HepG2 (cell line): ENCODE results near the gene IRF5. TPM values are rescaled to one million over a fixed set of nuclear protein-coding genes. Genes with fewer than 3 reads are reported as not detected.
A peak's percentile ranks its signal among the peaks of the same experiment; 100 is the strongest.

Experiments used
- ATAC-seq: fragments of 200-7000 bp; cut with Tn5 transposase; 3 replicates; pipeline ENCODE4 v1.9.1; 2020; ENCODE audit warnings: mild to moderate bottlenecking, moderate library complexity
- BruUV-seq: library from RNA; stranded (reverse); fragments of 400-500 nt; replicated peaks from 2 replicates; lab custom pipeline; 2021; lab: Mats Ljungman, UMichigan
- CTCF ChIA-PET: fragments of 300-600 bp; formaldehyde crosslinking; extraction: SDS; loops from one replicate; lab custom pipeline; 2021; ENCODE audit warnings: low total read pairs, inconsistent platforms, low intra/inter-chr PET ratio; lab: Yijun Ruan, JAX
- POLR2A ChIA-PET: fragments of 350-600 bp; sonication (Branson Sonifier 250); formaldehyde crosslinking; loops from one replicate; lab custom pipeline; 2020; ENCODE audit warnings: antibody characterized with exemption, inconsistent platforms; lab: Yijun Ruan, JAX
- DNase-seq: peaks from one replicate; pipeline ENCODE4 v3.0.0-alpha.2; 2015; ENCODE audit warnings: low spot score
- FAIRE-seq: peaks from 3 replicates; lab custom pipeline; 2011; peaks lifted over from hg19 to GRCh38; lab: Jason Lieb, UNC
- H2AFZ ChIP-seq: one replicate; pipeline ENCODE4 v1.6.1; 2011; ENCODE audit warnings: low read length, inconsistent platforms
- H3K27ac ChIP-seq: fragments of 300-600 bp; 3 replicates; pipeline ENCODE4 v1.8.0; 2011; ENCODE audit warnings: mixed run types, mild to moderate bottlenecking, mixed read lengths, low read length, inconsistent platforms; ENCODE audit not compliant: insufficient read depth; ENCODE audit errors: extremely low read length
- H3K27me3 ChIP-seq, 2 experiments: fragments of 200-600 bp in 1 of 2; 2 replicates in 1 of 2; 3 replicates in 1 of 2; pipeline versions ENCODE4 v1.6.0 to v1.8.0; 2011; ENCODE audit warnings: low read length in 2 of 2, mild to moderate bottlenecking in 2 of 2, moderate library complexity in 2 of 2, inconsistent platforms in 1 of 2; ENCODE audit not compliant: insufficient read depth in 2 of 2, control insufficient read depth in 1 of 2
- H3K36me3 ChIP-seq, 2 experiments: fragments of 200-600 bp in 1 of 2; replicated peaks in 1 of 2; 2 replicates in 1 of 2; 3 replicates in 1 of 2; pipeline versions ENCODE4 v1.5.1 to v1.8.0; 2011; ENCODE audit warnings: low read length in 2 of 2, inconsistent platforms in 1 of 2; ENCODE audit not compliant: insufficient read depth in 2 of 2, control insufficient read depth in 1 of 2
- H3K4me1 ChIP-seq: 2 replicates; pipeline ENCODE4 v1.5.1; 2012; ENCODE audit warnings: low read length, inconsistent platforms; ENCODE audit not compliant: insufficient read depth
- H3K4me2 ChIP-seq: 2 replicates; pipeline ENCODE4 v1.6.0; 2011; ENCODE audit warnings: low read depth, low read length, inconsistent platforms
- H3K4me3 ChIP-seq, 3 experiments: fragments of 200-600 bp in 1 of 3; sonication (generic), shearing (Covaris generic) in 1 of 3; replicated peaks in 1 of 3; 2 replicates each; pipeline ENCODE4 v1.5.1; 2011 to 2016; ENCODE audit warnings: low read length in 3 of 3, inconsistent platforms in 2 of 3, low read depth in 2 of 3, mild to moderate bottlenecking in 2 of 3, control low read depth in 1 of 3, mixed read lengths in 1 of 3; ENCODE audit not compliant: insufficient read depth in 1 of 3
- H3K79me2 ChIP-seq: one replicate; pipeline ENCODE4 v1.6.1; 2011; ENCODE audit warnings: low read length, inconsistent platforms; ENCODE audit not compliant: insufficient read depth
- H3K9ac ChIP-seq: 2 replicates; pipeline ENCODE4 v1.6.0; 2011; ENCODE audit warnings: mild to moderate bottlenecking, low read depth, low read length, inconsistent platforms; ENCODE audit not compliant: insufficient read depth
- H3K9me3 ChIP-seq: 2 replicates; pipeline ENCODE4 v1.5.1; 2012; ENCODE audit warnings: mild to moderate bottlenecking, low read length
- H4K20me1 ChIP-seq: 2 replicates; pipeline ENCODE4 v1.6.0; 2011; ENCODE audit warnings: inconsistent platforms, mild to moderate bottlenecking, low read length, moderate library complexity; ENCODE audit not compliant: insufficient read depth
- CEBPB ChIP-seq: IDR thresholded peaks from 2 replicates; pipeline ENCODE4 v1.6.1; 2011; ENCODE audit warnings: low read depth, low read length, improper control_type of control experiment, borderline replicate concordance
- FOXM1 ChIP-seq: sonication (generic); formaldehyde crosslinking; IDR thresholded peaks from 2 replicates; pipeline ENCODE4 v1.5.0; 2020; ENCODE audit warnings: missing genetic modification reagents
- HES4 ChIP-seq: sonication (generic); formaldehyde crosslinking; IDR thresholded peaks from 2 replicates; pipeline ENCODE4 v1.9.0; 2021; ENCODE audit warnings: mild to moderate bottlenecking, missing genetic modification reagents, borderline replicate concordance
- IRX3 ChIP-seq: sonication (generic); formaldehyde crosslinking; IDR thresholded peaks from 2 replicates; pipeline ENCODE4 v1.8.1; 2023; ENCODE audit warnings: mild to moderate bottlenecking, low read depth, missing genetic modification reagents, borderline replicate concordance
- PCBP1 ChIP-seq: fragments of 200-400 bp; formaldehyde crosslinking; IDR thresholded peaks from 2 replicates; pipeline ENCODE4 v1.6.1; 2017; ENCODE audit warnings: mild to moderate bottlenecking, low read depth, low read length, borderline replicate concordance
- SNRNP70 ChIP-seq: fragments of 200-400 bp; formaldehyde crosslinking; IDR thresholded peaks from 2 replicates; pipeline ENCODE4 v1.6.1; 2017; ENCODE audit warnings: mild to moderate bottlenecking, low read depth, low read length, moderate library complexity
- WGBS: methylation state at CpG from one replicate; pipeline ENCODE4 v1.1.6; 2017; ENCODE audit warnings: low lambda C conversion rate; 5-methylcytosine and 5-hydroxymethylcytosine counted together
- in situ Hi-C: cut with HindIII; loops from 2 replicates; pipeline ENCODE4 v1.10.0; 2017; ENCODE audit warnings: low pct_unique_long_range_greater_than_20kb; ENCODE audit not compliant: extremely low pct_ligation_motif_present
- intact Hi-C: fragments of 100-400 bp; cut with micrococcal nuclease; formaldehyde crosslinking; loops from one replicate; pipeline ENCODE4 v1.10.0; 2022; ENCODE audit not compliant: unreplicated experiment
- polyA plus RNA-seq, 8 experiments: library from polyadenylated mRNA; depleted of rRNA in 3 of 8; stranded (reverse) in 7 of 8; unstranded in 1 of 8; fragments of >200 nt; fragmentation: Illumina TruSeq in 4 of 8; extraction: Trizol in 4 of 8; gene quantifications; 2 replicates each; pipeline versions ENCODE4 v1.2.1 to v1.2.3, GENCODE V29; 2011 to 2016; ENCODE audit warnings: low read depth in 4 of 8, missing spikeins in 1 of 8, mixed read lengths in 1 of 8; ENCODE audit not compliant: insufficient read depth in 1 of 8
- total RNA-seq, 5 experiments: library from RNA; depleted of rRNA; stranded (reverse); fragments of >200 nt; fragmentation: Illumina TruSeq; extraction: Trizol; gene quantifications; 2 replicates each; pipeline ENCODE4 v1.2.3, GENCODE V29; 2016; ENCODE audit warnings: low read depth in 1 of 5
- TF ChIP-seq, protein P1 (sequence below): sonication (generic); formaldehyde crosslinking; IDR thresholded peaks from 2 replicates; pipeline ENCODE4 v1.9.0; 2021; ENCODE audit warnings: missing genetic modification reagents, mild to moderate bottlenecking, borderline replicate concordance

IRF5 gene
- total and polyA plus RNA-seq, 2 of the 13 experiments (the other 11 are each of a cell fraction or from before 2014, with no cell fraction given) = 2.0 to 2.9 TPM

DNA sequence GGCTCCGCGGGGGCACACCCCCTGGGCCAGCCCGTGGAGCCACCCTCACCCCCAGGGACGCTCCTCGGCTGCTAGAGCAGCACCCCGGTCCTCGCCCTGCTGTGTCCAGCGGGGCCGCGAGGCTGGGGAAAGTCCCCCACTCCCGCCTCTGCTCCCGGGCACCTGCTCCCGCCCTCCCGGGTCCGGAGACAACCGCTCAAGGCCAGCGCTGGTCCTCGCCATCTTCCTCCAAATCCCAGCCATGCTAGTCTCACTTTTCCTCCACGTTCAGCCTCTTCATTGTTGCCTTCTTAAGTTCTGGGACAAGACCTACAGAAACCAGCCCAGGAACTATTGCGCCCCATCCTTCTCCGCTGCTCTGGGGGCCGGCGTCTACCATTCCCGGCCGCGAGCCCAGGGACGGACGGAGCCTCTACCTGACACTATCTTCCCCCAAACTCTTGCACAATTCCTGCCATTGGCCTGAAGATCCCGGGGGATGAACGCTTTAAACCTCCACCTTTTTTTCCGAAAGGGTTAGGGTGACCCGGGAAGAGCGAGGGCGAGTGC, 22.4 kb upstream of the IRF5 start:
- H3K9me3 ChIP-seq = no peaks in the 10 kb centered on the region
- peaks cover 2 to 46% of the 10 kb centered on the region in 2 experiments; a peak in 4 of 5 replicates for H3K27me3 ChIP-seq
- intact Hi-C loops = no loop called here
- H4K20me1 ChIP-seq = no peaks in the 10 kb centered on the region
- ChIA-PET CTCF (no interaction called here), POLR2A (no interaction called here)
- H3K79me2 ChIP-seq = no peaks in the 10 kb centered on the region
- ATAC-seq (no peak), DNase-seq (no peak), FAIRE-seq (no peak)
- peaks cover 12% of the 10 kb centered on the region for H3K4me1 ChIP-seq
- 52% methylated on average over 23 of the region's 34 CpGs for WGBS
- no peak overlapping the region for H3K9ac ChIP-seq
- no peak overlapping the region for H2AFZ ChIP-seq
- H3K4me3 ChIP-seq = no peak overlapping the region
- H3K27ac ChIP-seq = no peak overlapping the region
- no peak overlapping the region for H3K4me2 ChIP-seq
- BruUV-seq = no TSS peak
- in situ Hi-C loops = no loop called here
- H3K36me3 ChIP-seq = no peaks in the 10 kb centered on the region
- TF ChIP-seq HES4 (CRISPR knock-in tag) = no peak
- peak; percentile 45; the same call in 1 of the 2 replicates for TF ChIP-seq CEBPB

DNA sequence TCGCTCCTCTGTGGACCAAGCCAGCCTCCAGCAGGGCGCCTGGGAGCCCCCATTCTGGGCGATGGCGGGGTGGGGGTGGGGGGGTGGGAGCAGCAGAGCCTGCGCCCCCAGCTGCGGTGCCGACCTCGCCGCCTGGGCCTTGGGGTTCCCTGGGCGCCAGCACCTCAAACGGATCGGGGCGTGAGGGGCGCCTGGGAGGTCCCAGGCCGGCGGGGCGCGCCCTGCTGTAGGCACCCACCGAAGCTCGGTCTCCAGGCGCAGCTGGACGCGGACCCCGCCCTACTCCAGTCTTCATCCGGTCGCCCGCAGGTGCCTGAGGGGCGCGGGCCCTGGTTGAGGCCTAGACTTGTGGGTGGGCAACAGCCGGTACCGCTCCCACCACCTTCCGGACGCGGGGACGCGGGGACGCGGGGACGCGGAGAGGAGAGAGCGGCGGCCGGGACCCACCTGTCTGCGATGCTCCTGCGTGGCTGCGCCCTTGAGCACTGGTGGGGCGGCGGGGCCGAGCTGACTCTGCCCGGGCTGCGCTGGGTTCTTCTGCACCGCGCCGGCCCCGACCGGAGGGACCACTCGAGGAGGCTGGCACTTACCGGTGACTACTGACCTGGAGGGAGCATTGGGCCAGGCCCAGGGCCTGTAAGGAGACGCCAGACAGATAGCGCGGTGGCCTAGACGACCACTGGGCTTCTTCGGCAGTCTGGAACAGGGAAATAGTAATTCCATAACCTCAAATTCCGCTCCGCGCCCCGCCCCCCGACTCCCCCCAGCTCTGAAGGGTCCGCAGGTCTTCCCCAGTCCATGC, 21.7 kb upstream of the IRF5 start:
- Histone ChIP-seq H3K4me1 (peaks cover 5% of the 10 kb centered on the region), H3K4me3 (no peak overlapping the region), H3K9ac (no peak overlapping the region), H4K20me1 (no peaks in the 10 kb centered on the region), H3K36me3 (no peaks in the 10 kb centered on the region), H2AFZ (no peak overlapping the region), H3K27ac (no peak overlapping the region), H3K27me3 (peaks cover 4 to 46% of the 10 kb centered on the region in 2 experiments; a peak in 4 of 5 replicates), H3K79me2 (no peaks in the 10 kb centered on the region), H3K4me2 (no peak overlapping the region), H3K9me3 (no peaks in the 10 kb centered on the region)
- FAIRE-seq (no peak), DNase-seq (no peak), ATAC-seq (no peak)
- in situ Hi-C loops = no loop called here
- 79% methylated on average over 36 of the region's 69 CpGs for WGBS
- intact Hi-C loops = no loop called here
- BruUV-seq = no TSS peak
- POLR2A ChIA-PET = no interaction called here
- CTCF ChIA-PET = no interaction called here
- no peak for TF ChIP-seq FOXM1 (CRISPR knock-in tag)
- no peak for TF ChIP-seq IRX3
- TF ChIP-seq SNRNP70 = no peak
- TF ChIP-seq, protein P1, sequence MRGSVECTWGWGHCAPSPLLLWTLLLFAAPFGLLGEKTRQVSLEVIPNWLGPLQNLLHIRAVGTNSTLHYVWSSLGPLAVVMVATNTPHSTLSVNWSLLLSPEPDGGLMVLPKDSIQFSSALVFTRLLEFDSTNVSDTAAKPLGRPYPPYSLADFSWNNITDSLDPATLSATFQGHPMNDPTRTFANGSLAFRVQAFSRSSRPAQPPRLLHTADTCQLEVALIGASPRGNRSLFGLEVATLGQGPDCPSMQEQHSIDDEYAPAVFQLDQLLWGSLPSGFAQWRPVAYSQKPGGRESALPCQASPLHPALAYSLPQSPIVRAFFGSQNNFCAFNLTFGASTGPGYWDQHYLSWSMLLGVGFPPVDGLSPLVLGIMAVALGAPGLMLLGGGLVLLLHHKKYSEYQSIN = no peak
- no peak for TF ChIP-seq PCBP1
